GM12878 (cell line): ENCODE results near the gene CWC27. TPM values are rescaled to one million over a fixed set of nuclear protein-coding genes. Genes with fewer than 3 reads are reported as not detected.

Experiments
- CUX1 ChIP-seq: IDR thresholded peaks from 2 replicates; pipeline ENCODE4 v1.6.1; 2012; ENCODE audit warnings: improper control_type of control experiment, low read depth, low read length; ENCODE audit not compliant: insufficient replicate concordance
- ESRRA ChIP-seq: IDR thresholded peaks from 2 replicates; pipeline ENCODE4 v1.6.1; 2012; ENCODE audit warnings: mild to moderate bottlenecking, low read length, improper control_type of control experiment
- EZH2 ChIP-seq: IDR thresholded peaks from 2 replicates; pipeline ENCODE4 v1.6.1; 2012; ENCODE audit warnings: low read depth, mild to moderate bottlenecking, control low read depth, inconsistent platforms, low read length, borderline replicate concordance; ENCODE audit not compliant: control insufficient read depth
- MEF2A ChIP-seq: IDR thresholded peaks from 2 replicates; pipeline ENCODE4 v1.6.1; 2011; ENCODE audit warnings: low read depth, mild to moderate bottlenecking, low read length, moderate library complexity; ENCODE audit not compliant: insufficient read depth
- NKRF ChIP-seq: fragments of 450-650 bp; conservative IDR thresholded peaks from 2 replicates; pipeline ENCODE4 v1.6.1; 2017; ENCODE audit warnings: mild to moderate bottlenecking, moderate library complexity
- POLR2AphosphoS5 ChIP-seq: IDR thresholded peaks from 2 replicates; pipeline ENCODE4 v1.6.1; 2011; ENCODE audit warnings: mild to moderate bottlenecking, low read length, inconsistent platforms
- SIN3A ChIP-seq: IDR thresholded peaks from 2 replicates; pipeline ENCODE4 v1.6.1; 2012; ENCODE audit warnings: low read depth, low read length, improper control_type of control experiment
- SMC3 ChIP-seq: IDR thresholded peaks from 2 replicates; pipeline ENCODE4 v1.6.1; 2011; ENCODE audit warnings: low read length, improper control_type of control experiment, borderline replicate concordance
- USF1 ChIP-seq: IDR thresholded peaks from 2 replicates; pipeline ENCODE4 v1.6.1; 2011; ENCODE audit warnings: borderline replicate concordance, low read depth, mild to moderate bottlenecking, moderate library complexity, mixed read lengths, low read length; ENCODE audit not compliant: insufficient read depth; ENCODE audit errors: extremely low read length
- ZNF274 ChIP-seq: IDR thresholded peaks from one replicate; pipeline ENCODE4 v1.8.0; 2011; ENCODE audit not compliant: insufficient read length, insufficient read depth
- polyA plus RNA-seq, 11 experiments: library from polyadenylated mRNA; depleted of rRNA in 4 of 11; unstranded in 6 of 11; stranded (reverse) in 5 of 11; fragments of >200 nt; fragmentation: Nextera tagmentation in 4 of 11; fragmentation: Illumina TruSeq in 1 of 11; extraction: Ambion mirVana in 4 of 11; extraction: Trizol in 1 of 11; gene quantifications; 1 replicate in 1 of 11; 2 replicates in 10 of 11; pipeline versions ENCODE4 v1.2.1 to v1.2.3, GENCODE V29; 2011 to 2016; ENCODE audit warnings: inconsistent platforms in 2 of 11, missing spikeins in 2 of 11, low read depth in 1 of 11
- total RNA-seq, 4 experiments: library from RNA; depleted of rRNA in 3 of 4; stranded (reverse); fragments of >200 nt in 3 of 4; fragmentation: Illumina TruSeq in 1 of 4; extraction: Trizol in 1 of 4; gene quantifications; 2 replicates each; pipeline versions ENCODE4 v1.2.1 to v1.2.3, GENCODE V29; 2013 to 2021

The CWC27 gene
- total and polyA plus RNA-seq, 10 of the 15 experiments (the other 5 are each of a cell fraction or from before 2014, with no cell fraction given), result 21.7 to 61.9 (median 47.0) TPM

GRCh38 chr5:64784451-64785025 is 15.8 kb downstream of the CWC27 start (continued):
- no peak for TF ChIP-seq CUX1
- no peak for TF ChIP-seq EZH2
- no peak for TF ChIP-seq USF1
- TF ChIP-seq NKRF, result no peak
- peak; percentile 84 for TF ChIP-seq SMC3
- TF ChIP-seq ZNF274, result no peak
- TF ChIP-seq MEF2A, result no peak
- TF ChIP-seq SIN3A, result no peak
- no peak for TF ChIP-seq POLR2AphosphoS5
- no peak for TF ChIP-seq ESRRA
